Measurements from ENCODE around the gene UQCRHL. TPM values are rescaled to one million over a fixed set of nuclear protein-coding genes. Genes with fewer than 3 reads are reported as not detected.
"Not testable (repeated sequence)": the region's sequence is repeated elsewhere in the genome, so short reads cannot be mapped to it uniquely, and the experiment has no call there.

Gene UQCRHL
- polyA plus RNA-seq, 1 experiment = 2.7 TPM

- ChIA-PET POLR2A (interaction anchor here (0.9 to 4.9 kb wide), 7 partner anchors 10 to 127 kb away, joined by 3 to 59 read pairs (median 6); no protein-coding TSS in a partner anchor), CTCF (interaction anchor here (0.8 to 1.8 kb wide), 3 partner anchors 32 to 160 kb away, joined by 3 to 7 read pairs (median 3); no protein-coding TSS in a partner anchor)
- no peak for DNase-seq (ENCODE audit: low read depth, low spot score)
- H3K9me3 ChIP-seq (ENCODE audit: control insufficient read depth, insufficient read depth, low read length) = no peaks in the 10 kb centered on the region
- no peak overlapping the region for H3K27ac ChIP-seq (ENCODE audit: low read depth, low read length)
- TF ChIP-seq, protein P1, sequence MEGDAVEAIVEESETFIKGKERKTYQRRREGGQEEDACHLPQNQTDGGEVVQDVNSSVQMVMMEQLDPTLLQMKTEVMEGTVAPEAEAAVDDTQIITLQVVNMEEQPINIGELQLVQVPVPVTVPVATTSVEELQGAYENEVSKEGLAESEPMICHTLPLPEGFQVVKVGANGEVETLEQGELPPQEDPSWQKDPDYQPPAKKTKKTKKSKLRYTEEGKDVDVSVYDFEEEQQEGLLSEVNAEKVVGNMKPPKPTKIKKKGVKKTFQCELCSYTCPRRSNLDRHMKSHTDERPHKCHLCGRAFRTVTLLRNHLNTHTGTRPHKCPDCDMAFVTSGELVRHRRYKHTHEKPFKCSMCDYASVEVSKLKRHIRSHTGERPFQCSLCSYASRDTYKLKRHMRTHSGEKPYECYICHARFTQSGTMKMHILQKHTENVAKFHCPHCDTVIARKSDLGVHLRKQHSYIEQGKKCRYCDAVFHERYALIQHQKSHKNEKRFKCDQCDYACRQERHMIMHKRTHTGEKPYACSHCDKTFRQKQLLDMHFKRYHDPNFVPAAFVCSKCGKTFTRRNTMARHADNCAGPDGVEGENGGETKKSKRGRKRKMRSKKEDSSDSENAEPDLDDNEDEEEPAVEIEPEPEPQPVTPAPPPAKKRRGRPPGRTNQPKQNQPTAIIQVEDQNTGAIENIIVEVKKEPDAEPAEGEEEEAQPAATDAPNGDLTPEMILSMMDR (IDR thresholded peaks at IDR 0.05; ENCODE audit: low read depth, low read length) = no peak
- peak overlapping the region; percentile 87 for H3K4me3 ChIP-seq (ENCODE audit: low read depth, low read length)
- no peaks in the 10 kb centered on the region for H3K27me3 ChIP-seq (ENCODE audit: control insufficient read depth, insufficient read depth, low read length)
These were observed 40.4 kb upstream of the UQCRHL start for GRCh38 chr1:15847893-15848142.

DNA sequence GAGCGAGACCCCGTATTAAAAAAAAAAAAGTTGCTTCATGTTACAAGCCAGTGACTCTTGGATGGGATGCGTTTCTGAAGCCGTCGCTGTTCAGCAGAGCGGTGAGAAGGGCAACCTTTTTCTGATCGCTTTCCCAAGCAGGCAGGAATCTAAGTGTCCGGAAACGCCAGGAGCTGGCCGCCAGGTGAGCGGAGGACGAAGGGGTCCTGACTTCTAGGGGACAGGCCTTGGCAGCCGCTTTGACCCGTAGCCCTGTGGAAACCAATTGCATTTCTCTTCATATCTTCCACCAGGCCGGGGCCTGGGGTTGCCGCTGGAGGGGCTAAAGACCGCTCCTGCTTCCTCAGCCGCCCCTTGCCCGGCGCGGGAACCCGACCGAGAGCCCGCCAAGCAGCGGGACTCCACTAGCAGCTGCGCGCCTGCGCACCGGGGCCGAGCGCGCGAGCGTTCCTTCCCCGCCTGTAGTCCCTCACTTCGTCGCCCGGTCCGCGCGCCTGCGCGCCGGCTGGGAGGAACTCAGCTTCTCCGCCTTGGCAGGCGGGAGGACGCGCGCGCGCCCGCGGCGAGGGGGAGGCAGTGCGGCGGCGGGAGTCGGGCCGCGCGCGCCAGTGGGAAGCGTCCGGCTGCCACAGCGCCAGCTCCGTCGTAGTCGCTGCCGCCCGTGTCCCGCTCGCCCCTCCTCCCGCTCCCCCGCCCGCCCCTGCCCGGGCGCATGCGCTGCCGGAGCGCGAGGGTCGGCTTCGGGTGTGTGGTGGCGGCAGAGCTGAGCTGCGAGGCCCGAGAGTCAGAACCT, 39.8 kb upstream of the UQCRHL start, which contains the start of gene SPEN:
TSS of gene SPEN (plus strand) at position 608 of the 793 bp plus-strand sequence. CDS start 361 bp downstream, outside the sequence.
- CTCF ChIA-PET = interaction anchor here (0.6 to 1.8 kb wide), 4 partner anchors 32 to 160 kb away, joined by 3 to 7 read pairs (median 3); no protein-coding TSS in a partner anchor

DNA sequence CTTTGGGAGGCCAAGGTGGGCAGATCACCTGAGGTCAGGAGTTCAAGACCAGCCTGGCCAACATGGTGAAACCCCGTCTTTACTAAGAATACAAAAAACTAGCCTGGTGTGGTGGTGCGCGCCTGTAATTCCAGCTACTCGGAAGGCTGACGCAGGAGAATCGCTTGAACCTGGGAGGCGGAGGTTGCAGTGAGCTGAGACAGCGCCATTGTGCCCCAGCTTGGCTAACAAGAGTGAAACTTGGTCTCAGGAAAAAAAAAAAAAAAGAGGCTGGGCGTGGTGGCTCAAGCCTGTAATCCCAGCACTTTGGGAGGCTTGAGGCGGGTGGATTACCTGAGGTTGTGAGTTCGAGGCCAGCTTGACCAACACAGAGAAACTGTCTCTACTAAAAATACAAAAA, 38.6 kb upstream of the UQCRHL start:
- DNase-seq (ENCODE audit: low read depth, low spot score); H3K4me3 ChIP-seq (ENCODE audit: low read depth, low read length); H3K27me3 ChIP-seq (ENCODE audit: control insufficient read depth, insufficient read depth, low read length); H3K27ac ChIP-seq (ENCODE audit: low read depth, low read length); H3K9me3 ChIP-seq (ENCODE audit: control insufficient read depth, insufficient read depth, low read length): not testable (repeated sequence)
- ChIA-PET POLR2A (interaction anchor here (0.6 to 4.9 kb wide), 5 partner anchors 10 to 445 kb away, joined by 3 to 59 read pairs (median 5); no protein-coding TSS in a partner anchor), CTCF (interaction anchor here (1.8 kb wide), 1 partner anchor 31 kb away, joined by 7 read pairs; no protein-coding TSS in a partner anchor)

More for the DNA sequence above, 39.8 kb upstream of the UQCRHL start, which contains the start of gene SPEN:
- peak; percentile 89 for DNase-seq (ENCODE audit: low read depth, low spot score)
- H3K27me3 ChIP-seq (ENCODE audit: control insufficient read depth, insufficient read depth, low read length) = no peaks in the 10 kb centered on the region
- TF ChIP-seq, protein P1 (IDR thresholded peaks at IDR 0.05; ENCODE audit: low read depth, low read length) = no peak
- H3K9me3 ChIP-seq (ENCODE audit: control insufficient read depth, insufficient read depth, low read length) = no peaks in the 10 kb centered on the region
- H3K27ac ChIP-seq (ENCODE audit: low read depth, low read length) = peak within 1 kb of the TSS; percentile 75
- peak within 1 kb of the TSS; percentile 87 for H3K4me3 ChIP-seq (ENCODE audit: low read depth, low read length)
- POLR2A ChIA-PET = interaction anchor here (0.9 to 4.9 kb wide), 7 partner anchors 10 to 128 kb away, joined by 3 to 59 read pairs (median 6); no protein-coding TSS in a partner anchor

GRCh38 chr1:15843826-15844572, 36.5 kb upstream of the UQCRHL start:
- DNase-seq (ENCODE audit: low read depth, low spot score) = no peak
- TF ChIP-seq, protein P1 (IDR thresholded peaks at IDR 0.05; ENCODE audit: low read depth, low read length) = no peak
- Histone ChIP-seq H3K9me3 (ENCODE audit: control insufficient read depth, insufficient read depth, low read length) (no peaks in the 10 kb centered on the region), H3K4me3 (ENCODE audit: low read depth, low read length) (no peak overlapping the region), H3K27me3 (ENCODE audit: control insufficient read depth, insufficient read depth, low read length) (no peaks in the 10 kb centered on the region), H3K27ac (ENCODE audit: low read depth, low read length) (no peak overlapping the region)
- POLR2A ChIA-PET = interaction anchor here (0.6 to 0.7 kb wide), 2 partner anchors 10 to 22 kb away, joined by 4 to 5 read pairs; no protein-coding TSS in a partner anchor
- CTCF ChIA-PET = interaction anchor here (1.1 to 1.7 kb wide), 2 partner anchors 29 to 151 kb away, joined by 4 to 7 read pairs; no protein-coding TSS in a partner anchor

DNA sequence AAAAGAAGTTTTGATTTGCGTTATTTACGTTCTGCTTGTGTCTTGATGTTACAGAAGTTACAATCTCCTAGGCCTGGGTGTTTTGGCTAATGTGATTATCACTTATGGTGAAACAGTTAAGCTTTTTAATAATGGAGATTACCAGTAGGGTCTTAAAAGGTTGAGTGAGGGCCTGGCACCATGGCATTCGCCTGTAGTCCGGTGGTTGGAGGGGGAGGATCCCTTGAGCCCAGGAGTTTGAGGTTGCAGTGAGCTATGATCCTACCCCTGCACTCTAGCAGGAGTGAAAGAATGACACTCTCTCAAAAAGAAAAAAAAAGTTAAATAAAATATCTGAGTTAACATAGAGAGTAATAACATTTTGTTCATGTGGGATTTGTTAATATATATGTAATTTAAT, 31.3 kb upstream of the UQCRHL start:
- peaks cover 14% of the 10 kb centered on the region; the same call in 1 of the 2 replicates for H3K9me3 ChIP-seq (ENCODE audit: control insufficient read depth, insufficient read depth, low read length)
- H3K4me3 ChIP-seq (ENCODE audit: low read depth, low read length) = no peak overlapping the region
- DNase-seq (ENCODE audit: low read depth, low spot score) = no peak
- no peak overlapping the region for H3K27ac ChIP-seq (ENCODE audit: low read depth, low read length)
- TF ChIP-seq, protein P1 (IDR thresholded peaks at IDR 0.05; ENCODE audit: low read depth, low read length) = no peak
- H3K27me3 ChIP-seq (ENCODE audit: control insufficient read depth, insufficient read depth, low read length) = no peaks in the 10 kb centered on the region
- ChIA-PET CTCF (no interaction called here), POLR2A (interaction anchor here (1.0 to 3.9 kb wide), 2 partner anchors 9 to 42 kb away, joined by 5 to 18 read pairs; partner anchors contain the start of gene SPEN)
